C4-2B (cell line): ENCODE measurements around the gene VASN.

Experiments used
- H3K27ac ChIP-seq: fragments of 450-650 bp; 2 replicates; pipeline ENCODE4 v1.5.1; 2017
- ZFX ChIP-seq: fragments of 450-650 bp; IDR thresholded peaks from 2 replicates; pipeline ENCODE4 v1.6.1; 2017
- TF ChIP-seq, protein P1 (sequence below): fragments of 450-650 bp; conservative IDR thresholded peaks from 2 replicates; pipeline ENCODE4 v1.5.1; 2017; ENCODE audit warnings: mild to moderate bottlenecking

VASN gene

DNA sequence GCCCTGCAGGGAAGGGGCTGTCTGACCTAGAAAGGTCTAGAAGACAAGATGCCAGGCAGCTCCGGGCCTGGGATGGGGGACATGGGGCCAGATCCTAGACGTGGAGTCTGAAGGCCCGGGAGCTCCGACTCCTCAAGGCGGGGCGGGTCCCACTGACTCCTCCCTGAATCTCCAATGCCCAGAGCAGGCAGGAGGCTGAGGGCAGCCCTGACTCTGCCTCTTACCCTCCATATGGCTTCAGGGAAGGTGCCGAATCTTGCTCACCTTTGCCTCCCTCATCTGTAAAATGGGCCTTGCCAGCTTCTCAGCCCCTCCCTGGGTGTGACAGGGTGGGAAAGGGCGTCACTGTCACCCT is 14.8 kb downstream of the VASN start:
- no peak overlapping the region for H3K27ac ChIP-seq
- no peak for TF ChIP-seq ZFX
- TF ChIP-seq, protein P1, sequence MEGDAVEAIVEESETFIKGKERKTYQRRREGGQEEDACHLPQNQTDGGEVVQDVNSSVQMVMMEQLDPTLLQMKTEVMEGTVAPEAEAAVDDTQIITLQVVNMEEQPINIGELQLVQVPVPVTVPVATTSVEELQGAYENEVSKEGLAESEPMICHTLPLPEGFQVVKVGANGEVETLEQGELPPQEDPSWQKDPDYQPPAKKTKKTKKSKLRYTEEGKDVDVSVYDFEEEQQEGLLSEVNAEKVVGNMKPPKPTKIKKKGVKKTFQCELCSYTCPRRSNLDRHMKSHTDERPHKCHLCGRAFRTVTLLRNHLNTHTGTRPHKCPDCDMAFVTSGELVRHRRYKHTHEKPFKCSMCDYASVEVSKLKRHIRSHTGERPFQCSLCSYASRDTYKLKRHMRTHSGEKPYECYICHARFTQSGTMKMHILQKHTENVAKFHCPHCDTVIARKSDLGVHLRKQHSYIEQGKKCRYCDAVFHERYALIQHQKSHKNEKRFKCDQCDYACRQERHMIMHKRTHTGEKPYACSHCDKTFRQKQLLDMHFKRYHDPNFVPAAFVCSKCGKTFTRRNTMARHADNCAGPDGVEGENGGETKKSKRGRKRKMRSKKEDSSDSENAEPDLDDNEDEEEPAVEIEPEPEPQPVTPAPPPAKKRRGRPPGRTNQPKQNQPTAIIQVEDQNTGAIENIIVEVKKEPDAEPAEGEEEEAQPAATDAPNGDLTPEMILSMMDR, result no peak

DNA sequence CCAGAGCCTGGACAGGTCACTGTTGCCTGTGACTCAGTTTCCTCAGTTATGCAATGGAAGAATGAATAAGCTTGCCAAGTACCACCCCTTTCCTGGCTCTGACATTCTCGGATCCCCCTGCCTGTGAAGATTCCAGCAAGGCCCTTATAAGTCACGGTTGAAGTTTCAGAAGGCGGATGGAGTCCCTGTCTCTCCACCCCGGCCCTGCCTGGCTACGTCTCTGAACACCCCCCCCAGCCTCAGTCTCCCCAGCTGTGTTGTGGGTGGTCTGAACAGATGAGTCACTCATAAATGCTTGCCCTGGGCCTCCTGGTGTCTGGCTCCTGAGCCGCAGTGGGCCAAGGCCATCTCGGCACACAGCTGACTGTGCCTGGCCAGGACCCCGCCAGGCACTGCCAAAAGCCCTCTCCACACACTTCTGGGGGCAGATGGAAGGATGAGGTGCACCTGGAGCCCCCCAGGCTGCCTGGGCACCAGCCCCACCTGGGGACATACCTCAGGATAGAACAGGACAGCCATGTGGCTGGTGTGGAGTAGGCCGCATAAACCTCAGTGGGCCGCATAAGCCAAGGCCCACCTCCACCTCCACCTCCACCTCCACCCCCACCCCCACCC is 15.4 kb downstream of the VASN start:
- H3K27ac ChIP-seq, result no peak overlapping the region
- no peak for TF ChIP-seq ZFX
- TF ChIP-seq, protein P1, result no peak

DNA sequence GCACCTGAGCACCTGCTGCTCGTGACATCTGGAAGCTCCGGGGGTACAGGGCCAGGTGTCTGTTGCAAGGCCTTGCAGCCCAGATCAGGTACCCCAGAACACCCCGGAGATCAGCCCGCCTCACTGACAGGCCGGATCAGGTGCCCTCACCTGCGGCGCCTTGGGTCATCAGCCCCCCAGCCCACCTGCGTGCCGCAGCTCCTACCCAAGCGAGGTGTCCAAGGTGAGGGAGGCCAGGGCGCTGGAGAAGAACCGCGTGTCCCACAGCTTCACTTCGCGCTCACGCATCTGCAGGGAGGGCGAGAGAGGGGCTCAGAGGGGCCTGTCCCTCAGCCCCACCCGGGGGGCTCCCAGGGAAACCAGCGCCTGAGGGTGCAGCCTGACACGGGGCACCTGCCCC is 16.1 kb downstream of the VASN start:
- no peak overlapping the region for H3K27ac ChIP-seq
- TF ChIP-seq, protein P1, result no peak
- TF ChIP-seq ZFX, result no peak

DNA sequence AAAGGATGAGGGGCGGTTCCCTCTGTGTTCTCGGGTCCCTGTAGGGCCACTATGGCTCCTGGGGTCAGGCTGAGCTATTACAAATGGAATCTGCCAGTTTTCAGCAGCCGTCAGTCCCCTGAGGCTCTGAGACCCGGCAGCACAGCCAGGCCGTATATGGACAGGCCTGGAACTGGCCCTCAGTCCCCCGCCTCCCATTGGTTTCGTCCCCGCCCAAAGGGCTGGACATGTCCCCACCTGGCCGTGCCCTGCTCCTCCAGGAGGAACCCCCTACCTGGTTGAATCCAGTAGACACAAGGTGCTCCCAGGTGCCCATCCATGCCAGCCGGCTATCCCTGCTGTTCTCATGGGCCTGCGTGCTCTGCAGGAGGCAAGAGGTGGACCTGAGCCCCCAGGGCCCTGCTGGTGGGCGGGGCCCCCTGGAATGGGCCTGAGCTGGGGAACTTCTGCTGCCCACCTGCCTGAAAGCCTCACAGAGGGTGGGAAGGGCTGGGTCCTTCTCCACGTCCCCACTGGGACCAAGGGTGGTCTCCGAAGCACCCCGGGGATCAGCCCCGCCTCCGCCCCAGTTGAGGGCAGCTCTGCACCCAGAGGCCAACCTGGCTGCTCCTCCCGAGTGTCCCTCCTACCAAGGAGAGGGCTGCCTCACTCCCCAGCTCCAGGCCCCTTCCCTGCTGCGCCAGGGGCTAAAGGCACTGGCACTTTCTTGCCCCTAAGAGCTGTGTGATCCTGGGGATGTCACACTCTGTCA is 16.8 kb downstream of the VASN start:
- H3K27ac ChIP-seq, result no peak overlapping the region; the same call in 1 of the 2 replicates
- no peak for TF ChIP-seq ZFX
- TF ChIP-seq, protein P1, result no peak

DNA sequence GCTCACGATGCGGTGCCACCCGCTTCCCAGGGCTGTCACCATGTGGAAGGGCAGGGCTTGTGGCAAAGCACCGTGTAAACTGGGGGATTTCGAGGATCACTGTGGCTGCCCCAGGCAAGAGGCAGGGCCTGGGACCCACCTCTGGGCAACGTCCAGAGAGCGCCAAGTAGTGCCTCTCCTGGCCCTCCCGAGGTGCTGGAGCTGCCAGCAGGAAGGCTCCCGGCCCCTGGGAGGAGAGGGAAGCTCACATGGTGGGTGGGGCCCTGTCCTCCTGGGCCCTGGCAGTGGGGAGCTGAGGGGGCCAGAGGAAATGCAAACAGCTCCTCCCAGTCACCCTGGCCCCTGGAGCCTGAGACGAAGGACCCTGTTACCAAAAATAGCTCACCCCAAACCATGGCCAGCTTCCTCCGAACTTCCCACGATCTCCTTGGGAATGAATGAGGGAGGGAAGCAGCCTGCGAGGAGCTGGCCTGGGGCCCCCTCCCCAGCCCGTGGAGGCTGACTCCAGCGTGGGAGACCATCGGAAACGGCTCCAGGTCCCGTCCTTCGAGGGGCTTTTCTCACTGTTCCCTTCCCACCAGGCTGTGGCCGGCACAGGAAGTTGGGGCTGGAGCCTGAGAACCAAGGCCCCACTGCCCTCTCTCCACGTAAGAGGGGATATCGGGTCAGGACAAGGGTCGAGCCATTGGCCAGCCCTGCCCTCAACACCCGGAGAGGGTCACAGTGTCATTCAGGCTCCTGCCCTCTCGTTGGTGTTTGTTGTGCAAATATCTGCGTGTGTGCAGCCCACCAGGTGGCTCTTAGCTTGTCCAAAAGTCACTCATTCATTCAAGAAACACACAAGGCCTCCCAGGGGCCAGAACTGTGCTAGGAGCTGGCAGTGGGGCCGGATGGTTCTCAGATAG is 17.7 kb downstream of the VASN start:
- TF ChIP-seq, protein P1, result no peak
- no peak for TF ChIP-seq ZFX
- H3K27ac ChIP-seq, result no peak overlapping the region; the same call in 1 of the 2 replicates

DNA sequence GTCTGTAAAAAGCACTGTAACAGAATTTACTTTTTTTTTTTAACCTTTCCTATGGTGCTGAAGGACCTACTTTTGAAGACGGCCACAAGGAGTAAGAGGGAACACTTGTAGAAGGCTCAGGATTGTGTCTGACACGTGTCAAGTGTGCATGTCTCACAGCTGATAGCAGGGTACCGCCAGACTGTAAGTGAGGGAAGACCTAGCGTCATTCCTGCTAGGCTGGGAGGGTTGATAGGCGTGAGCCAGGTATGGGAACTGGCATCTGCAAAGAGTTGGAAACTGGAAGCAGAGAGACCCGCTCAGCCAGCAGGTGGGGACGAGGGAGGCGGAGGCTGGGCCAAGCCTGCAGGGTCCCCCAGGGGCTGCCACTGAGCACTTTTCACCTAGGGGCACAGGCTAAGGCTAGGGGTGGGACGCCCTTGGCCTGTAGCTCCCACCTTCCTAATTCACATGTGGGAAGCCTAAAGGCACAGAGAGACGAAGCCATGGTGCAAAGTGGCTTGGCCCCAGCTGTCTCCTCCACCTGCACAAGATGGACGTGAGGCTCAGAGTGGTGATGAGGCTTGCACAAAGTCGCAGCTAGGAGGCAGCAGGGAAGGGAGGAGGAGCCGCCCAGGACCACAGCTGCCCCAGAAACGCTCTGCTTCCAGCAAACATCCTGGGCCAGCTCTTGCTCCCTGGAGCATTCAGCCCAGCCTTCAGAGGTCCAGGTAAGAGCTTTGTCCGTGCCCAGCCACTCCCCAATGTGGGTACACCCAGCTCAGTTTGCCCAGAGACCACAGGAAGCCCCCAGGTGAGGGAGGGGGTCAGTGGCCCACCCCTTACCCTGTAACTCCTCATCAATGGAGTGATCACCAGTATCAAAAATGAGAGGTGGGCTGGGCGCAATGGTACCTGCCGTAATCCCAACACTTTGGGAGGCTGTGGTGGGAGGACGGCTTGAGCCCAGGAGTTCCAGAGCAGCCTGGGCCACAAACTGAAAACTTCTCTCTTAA is 18.9 kb downstream of the VASN start:
- no peak overlapping the region for H3K27ac ChIP-seq

More for the DNA sequence above, 18.9 kb downstream of the VASN start:
- no peak for TF ChIP-seq ZFX
- TF ChIP-seq, protein P1, result no peak
